Astrocyte (in vitro differentiated cells and primary cell): Measurements from ENCODE around the gene VEGFB.

Experiments used
- EZH2 ChIP-seq: IDR thresholded peaks from 2 replicates; pipeline ENCODE4 v1.6.1; 2012; ENCODE audit warnings: mild to moderate bottlenecking, low read length, inconsistent platforms; ENCODE audit not compliant: insufficient read depth
- TF ChIP-seq, protein P1 (sequence below): IDR thresholded peaks from 2 replicates; pipeline ENCODE4 v1.5.1; 2011; ENCODE audit warnings: low read depth, mild to moderate bottlenecking, inconsistent platforms, low read length, moderate library complexity; ENCODE audit not compliant: insufficient read depth

DNA sequence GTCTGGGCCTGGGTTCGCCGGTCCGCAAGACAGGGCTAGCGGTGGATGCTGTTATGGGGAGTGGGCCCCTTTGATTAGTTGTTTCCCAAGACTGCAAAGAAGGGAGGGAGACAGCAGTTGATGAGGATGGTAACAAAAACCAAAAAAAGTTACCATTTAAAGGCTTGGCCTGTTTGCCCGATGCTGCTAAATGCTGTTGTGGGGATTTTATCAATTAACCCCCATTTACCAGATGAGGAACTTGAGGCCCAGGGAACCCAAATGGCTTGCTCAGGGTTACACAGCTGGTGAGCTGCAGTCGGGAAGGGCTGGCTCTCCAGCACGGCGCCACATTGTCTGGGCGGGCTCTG, 11.8 kb upstream of the VEGFB start:
- TF ChIP-seq, protein P1, sequence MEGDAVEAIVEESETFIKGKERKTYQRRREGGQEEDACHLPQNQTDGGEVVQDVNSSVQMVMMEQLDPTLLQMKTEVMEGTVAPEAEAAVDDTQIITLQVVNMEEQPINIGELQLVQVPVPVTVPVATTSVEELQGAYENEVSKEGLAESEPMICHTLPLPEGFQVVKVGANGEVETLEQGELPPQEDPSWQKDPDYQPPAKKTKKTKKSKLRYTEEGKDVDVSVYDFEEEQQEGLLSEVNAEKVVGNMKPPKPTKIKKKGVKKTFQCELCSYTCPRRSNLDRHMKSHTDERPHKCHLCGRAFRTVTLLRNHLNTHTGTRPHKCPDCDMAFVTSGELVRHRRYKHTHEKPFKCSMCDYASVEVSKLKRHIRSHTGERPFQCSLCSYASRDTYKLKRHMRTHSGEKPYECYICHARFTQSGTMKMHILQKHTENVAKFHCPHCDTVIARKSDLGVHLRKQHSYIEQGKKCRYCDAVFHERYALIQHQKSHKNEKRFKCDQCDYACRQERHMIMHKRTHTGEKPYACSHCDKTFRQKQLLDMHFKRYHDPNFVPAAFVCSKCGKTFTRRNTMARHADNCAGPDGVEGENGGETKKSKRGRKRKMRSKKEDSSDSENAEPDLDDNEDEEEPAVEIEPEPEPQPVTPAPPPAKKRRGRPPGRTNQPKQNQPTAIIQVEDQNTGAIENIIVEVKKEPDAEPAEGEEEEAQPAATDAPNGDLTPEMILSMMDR: no peak
- TF ChIP-seq EZH2: no peak
